ENCODE data around the gene AHCTF1.

The AHCTF1 gene

DNA sequence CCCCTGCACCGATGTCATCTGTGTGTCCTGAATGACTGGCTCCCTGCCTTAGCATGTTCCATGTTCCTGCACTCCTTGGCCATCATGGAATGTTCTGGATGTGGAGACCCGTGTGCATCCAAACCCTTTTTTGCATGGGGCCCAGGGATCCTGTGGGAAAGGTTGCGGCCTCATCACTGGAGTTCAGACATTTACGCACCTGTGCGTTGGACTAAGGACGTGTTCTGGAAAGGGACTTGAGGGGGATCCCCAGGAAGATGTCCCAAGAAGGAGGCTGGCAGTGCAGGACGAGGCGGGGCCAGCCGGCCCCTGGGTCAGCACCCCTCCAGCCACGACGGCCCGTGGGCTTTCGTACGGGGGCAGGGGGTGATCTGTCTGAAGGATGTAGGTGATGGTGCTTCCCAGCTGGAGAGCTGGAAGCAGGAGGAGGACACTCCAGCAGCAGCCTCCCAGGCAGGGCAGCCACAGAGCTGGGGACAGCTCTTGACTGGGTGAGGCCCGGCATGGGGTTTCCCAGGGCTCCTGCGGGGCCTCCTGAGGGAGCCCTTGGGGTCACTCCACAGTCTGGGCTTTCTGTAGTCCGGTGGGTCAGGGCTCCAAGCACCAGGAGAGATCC lies 140.3 kb downstream of the AHCTF1 start:
- Histone ChIP-seq H4K12ac (ENCODE audit: low read depth, low read length) (no peak overlapping the region), H3K27ac (ENCODE audit: low read depth, low read length) (no peak overlapping the region), H3K14ac (ENCODE audit: low read length) (no peak overlapping the region), H3K4me2 (ENCODE audit: low read length) (no peak overlapping the region), H2BK5ac (ENCODE audit: low read depth, low read length, poor library complexity) (no peak overlapping the region), H3K4me3 (ENCODE audit: low read depth, low read length) (no peak overlapping the region), H2BK120ac (ENCODE audit: insufficient read depth, low read length, poor library complexity) (no peak overlapping the region), H3K36me3 (ENCODE audit: control insufficient read depth in 1 of 2, insufficient read depth in 2 of 2, low read length in 2 of 2) (no peaks in the 10 kb centered on the region), H3K79me1 (ENCODE audit: low read length) (no peaks in the 10 kb centered on the region), H2AK5ac (ENCODE audit: low read length) (no peak overlapping the region), H3K9me3 (ENCODE audit: insufficient read depth, low read depth, low read length) (no peaks in the 10 kb centered on the region), H3K4ac (ENCODE audit: low read depth, low read length) (no peak overlapping the region), H3K18ac (ENCODE audit: low read length) (no peak overlapping the region), H2AFZ (ENCODE audit: insufficient read depth, low read length, poor library complexity) (no peak overlapping the region), H3K4me1 (ENCODE audit: control insufficient read depth in 1 of 2, insufficient read depth in 2 of 2, low read length in 2 of 2) (peaks cover 10% of the 10 kb centered on the region in 2 experiments), H3K23ac (ENCODE audit: low read length) (no peak overlapping the region), H4K8ac (ENCODE audit: low read depth, low read length) (no peak overlapping the region), H3K9ac (ENCODE audit: low read length) (no peak overlapping the region), H4K91ac (ENCODE audit: low read depth, low read length) (no peak overlapping the region), H3K27me3 (ENCODE audit: insufficient read depth, low read length) (no peaks in the 10 kb centered on the region), H2BK12ac (ENCODE audit: low read length) (no peak overlapping the region), H3K79me2 (ENCODE audit: control insufficient read depth, insufficient read depth, low read length, poor library complexity) (no peaks in the 10 kb centered on the region)
- no CpG with 5 or more reads among the region's 17 CpGs for WGBS (ENCODE audit: extremely low coverage, insufficient coverage, insufficient read length)
- no peak for DNase-seq

DNA sequence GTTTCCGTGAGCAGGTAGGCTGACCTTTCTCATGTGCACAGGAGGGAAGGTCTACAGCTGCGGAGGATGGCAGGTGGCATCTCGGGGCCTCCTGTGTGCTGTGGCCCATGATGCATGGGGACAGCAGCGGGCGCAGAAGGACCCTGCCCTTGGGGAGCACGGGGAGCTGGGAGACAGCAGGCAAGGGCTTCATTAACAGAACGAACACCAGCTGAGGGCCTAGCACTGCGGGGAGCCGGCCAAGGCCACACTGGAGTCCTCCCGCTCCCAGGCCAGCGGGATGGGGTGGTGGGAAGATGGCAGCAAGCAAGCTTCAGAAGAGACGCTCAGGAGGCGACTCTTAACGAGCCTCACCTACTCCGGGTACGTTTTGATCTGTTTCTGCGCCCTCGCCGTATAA lies 140.9 kb downstream of the AHCTF1 start:
- no peak overlapping the region for H3K27ac ChIP-seq (ENCODE audit: low read depth, low read length)
- no peak overlapping the region for H3K4me3 ChIP-seq (ENCODE audit: low read depth, low read length)
- H3K23ac ChIP-seq (ENCODE audit: low read length): no peak overlapping the region
- no peak overlapping the region for H4K12ac ChIP-seq (ENCODE audit: low read depth, low read length)
- no peak overlapping the region for H2AK5ac ChIP-seq (ENCODE audit: low read length)
- no peak overlapping the region for H3K9ac ChIP-seq (ENCODE audit: low read length)
- H2BK12ac ChIP-seq (ENCODE audit: low read length): no peak overlapping the region
- H2AFZ ChIP-seq (ENCODE audit: insufficient read depth, low read length, poor library complexity): no peak overlapping the region
- H3K18ac ChIP-seq (ENCODE audit: low read length): no peak overlapping the region
- H3K14ac ChIP-seq (ENCODE audit: low read length): no peak overlapping the region
- H3K36me3 ChIP-seq (ENCODE audit: control insufficient read depth in 1 of 2, insufficient read depth in 2 of 2, low read length in 2 of 2): no peaks in the 10 kb centered on the region
- no peak overlapping the region for H3K4me2 ChIP-seq (ENCODE audit: low read length)
- H2BK120ac ChIP-seq (ENCODE audit: insufficient read depth, low read length, poor library complexity): no peak overlapping the region
- no CpG with 5 or more reads among the region's 19 CpGs for WGBS (ENCODE audit: extremely low coverage, insufficient coverage, insufficient read length)
- no peak overlapping the region for H3K4ac ChIP-seq (ENCODE audit: low read depth, low read length)
- no peaks in the 10 kb centered on the region for H3K79me2 ChIP-seq (ENCODE audit: control insufficient read depth, insufficient read depth, low read length, poor library complexity)
- H3K27me3 ChIP-seq (ENCODE audit: insufficient read depth, low read length): no peaks in the 10 kb centered on the region
- H4K8ac ChIP-seq (ENCODE audit: low read depth, low read length): no peak overlapping the region
- H3K9me3 ChIP-seq (ENCODE audit: insufficient read depth, low read depth, low read length): no peaks in the 10 kb centered on the region
- DNase-seq: no peak
- no peak overlapping the region for H2BK5ac ChIP-seq (ENCODE audit: low read depth, low read length, poor library complexity)
- no peaks in the 10 kb centered on the region for H3K79me1 ChIP-seq (ENCODE audit: low read length)
- no peak overlapping the region for H4K91ac ChIP-seq (ENCODE audit: low read depth, low read length)
- peaks cover 10% of the 10 kb centered on the region in 2 experiments for H3K4me1 ChIP-seq (ENCODE audit: control insufficient read depth in 1 of 2, insufficient read depth in 2 of 2, low read length in 2 of 2)

DNA sequence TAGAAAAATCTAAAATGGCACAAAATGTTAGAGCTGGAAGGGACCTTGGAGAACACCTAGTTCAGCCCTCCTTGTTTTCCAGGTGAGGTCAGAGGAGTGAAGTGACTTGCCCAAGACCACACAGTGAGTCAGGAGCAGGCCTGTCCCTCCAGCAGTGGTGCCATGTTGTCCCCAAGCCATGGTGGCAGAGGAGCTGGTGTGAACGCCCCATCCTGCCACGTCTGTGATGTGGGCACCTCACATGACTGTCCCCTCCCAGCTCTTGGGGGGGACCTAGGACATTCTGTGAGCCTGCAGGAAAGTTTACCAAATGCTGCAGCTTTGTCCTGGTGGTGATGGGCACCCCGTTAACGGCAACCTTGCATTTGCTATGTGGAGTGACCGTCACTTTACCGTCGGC lies 141.4 kb downstream of the AHCTF1 start:
- H3K23ac ChIP-seq (ENCODE audit: low read length): no peak overlapping the region
- no peak overlapping the region for H4K91ac ChIP-seq (ENCODE audit: low read depth, low read length)
- H3K36me3 ChIP-seq (ENCODE audit: control insufficient read depth in 1 of 2, insufficient read depth in 2 of 2, low read length in 2 of 2): no peaks in the 10 kb centered on the region
- no CpG with 5 or more reads among the region's 7 CpGs for WGBS (ENCODE audit: extremely low coverage, insufficient coverage, insufficient read length)
- no peak overlapping the region for H3K18ac ChIP-seq (ENCODE audit: low read length)
- no peak overlapping the region for H3K4ac ChIP-seq (ENCODE audit: low read depth, low read length)
- H4K8ac ChIP-seq (ENCODE audit: low read depth, low read length): no peak overlapping the region
- H2AK5ac ChIP-seq (ENCODE audit: low read length): no peak overlapping the region
- DNase-seq: no peak
- H3K27ac ChIP-seq (ENCODE audit: low read depth, low read length): no peak overlapping the region
- H3K27me3 ChIP-seq (ENCODE audit: insufficient read depth, low read length): no peaks in the 10 kb centered on the region
- H2AFZ ChIP-seq (ENCODE audit: insufficient read depth, low read length, poor library complexity): no peak overlapping the region
- H3K14ac ChIP-seq (ENCODE audit: low read length): no peak overlapping the region
- no peak overlapping the region for H3K4me2 ChIP-seq (ENCODE audit: low read length)
- H3K4me1 ChIP-seq (ENCODE audit: control insufficient read depth in 1 of 2, insufficient read depth in 2 of 2, low read length in 2 of 2): peaks cover 10% of the 10 kb centered on the region in 2 experiments
- no peak overlapping the region for H4K12ac ChIP-seq (ENCODE audit: low read depth, low read length)
- H3K9ac ChIP-seq (ENCODE audit: low read length): no peak overlapping the region
- H3K4me3 ChIP-seq (ENCODE audit: low read depth, low read length): no peak overlapping the region
- H3K9me3 ChIP-seq (ENCODE audit: insufficient read depth, low read depth, low read length): peaks cover under 1% of the 10 kb centered on the region
- H3K79me1 ChIP-seq (ENCODE audit: low read length): no peaks in the 10 kb centered on the region
- no peak overlapping the region for H2BK12ac ChIP-seq (ENCODE audit: low read length)
- H2BK120ac ChIP-seq (ENCODE audit: insufficient read depth, low read length, poor library complexity): no peak overlapping the region
- H2BK5ac ChIP-seq (ENCODE audit: low read depth, low read length, poor library complexity): no peak overlapping the region
- no peaks in the 10 kb centered on the region for H3K79me2 ChIP-seq (ENCODE audit: control insufficient read depth, insufficient read depth, low read length, poor library complexity)

DNA sequence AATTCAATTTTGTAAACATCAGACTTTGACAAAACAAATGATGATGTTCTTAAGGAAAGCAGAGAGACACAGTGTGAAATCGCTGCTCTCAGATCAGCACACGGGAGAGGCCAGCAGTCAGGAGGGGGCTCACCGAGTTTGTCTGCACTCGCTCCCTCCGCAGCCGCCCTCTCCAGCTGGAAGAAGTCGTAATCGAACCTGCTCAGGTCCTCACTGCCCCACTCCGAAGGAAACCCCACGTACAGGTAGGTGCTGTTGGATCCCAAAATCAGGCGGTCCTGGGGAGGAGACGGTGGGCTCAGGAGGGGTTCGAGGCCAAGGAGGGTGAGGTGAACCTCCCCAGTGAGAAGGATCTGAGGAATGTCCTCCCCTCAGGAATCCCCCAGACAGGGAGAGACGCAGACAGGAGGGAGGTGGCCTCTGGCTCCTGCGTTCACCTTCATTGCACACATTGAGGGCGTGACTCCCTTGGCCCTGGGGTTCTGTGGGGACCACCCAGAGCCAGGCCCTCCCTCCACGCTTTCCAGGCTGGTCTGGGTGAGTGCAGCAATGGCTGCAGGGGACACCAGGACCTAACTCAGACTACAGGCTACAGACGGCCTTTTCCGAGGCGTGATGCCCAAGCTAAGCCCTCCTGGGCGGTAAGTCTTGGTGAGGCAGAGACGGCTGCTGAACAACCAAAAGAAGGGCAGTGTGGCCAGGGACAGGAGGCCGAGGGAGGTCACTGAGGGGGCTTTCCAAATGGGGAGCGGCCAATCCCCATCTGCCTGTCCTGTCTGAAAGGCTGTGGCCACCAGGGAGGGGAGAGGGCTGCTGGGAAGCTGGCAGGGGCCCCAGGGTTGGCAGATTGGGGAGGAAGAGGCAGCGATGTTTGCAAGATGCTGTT lies 142.1 kb downstream of the AHCTF1 start:
- whole genome bisulfite sequencing (ENCODE audit: extremely low coverage, insufficient coverage, insufficient read length): no CpG with 5 or more reads among the region's 25 CpGs
- no peaks in the 10 kb centered on the region for H3K79me1 ChIP-seq (ENCODE audit: low read length)
- no peak overlapping the region for H4K91ac ChIP-seq (ENCODE audit: low read depth, low read length)
- H3K9me3 ChIP-seq (ENCODE audit: insufficient read depth, low read depth, low read length): peaks cover 2% of the 10 kb centered on the region
- H2BK120ac ChIP-seq (ENCODE audit: insufficient read depth, low read length, poor library complexity): no peak overlapping the region
- H3K27ac ChIP-seq (ENCODE audit: low read depth, low read length): no peak overlapping the region
- H2AFZ ChIP-seq (ENCODE audit: insufficient read depth, low read length, poor library complexity): no peak overlapping the region
- no peak overlapping the region for H3K4me2 ChIP-seq (ENCODE audit: low read length)
- H2BK5ac ChIP-seq (ENCODE audit: low read depth, low read length, poor library complexity): no peak overlapping the region
- H3K18ac ChIP-seq (ENCODE audit: low read length): no peak overlapping the region
- H3K79me2 ChIP-seq (ENCODE audit: control insufficient read depth, insufficient read depth, low read length, poor library complexity): no peaks in the 10 kb centered on the region
- no peaks in the 10 kb centered on the region for H3K36me3 ChIP-seq (ENCODE audit: control insufficient read depth in 1 of 2, insufficient read depth in 2 of 2, low read length in 2 of 2)
- H2BK12ac ChIP-seq (ENCODE audit: low read length): no peak overlapping the region
- no peak overlapping the region for H3K4ac ChIP-seq (ENCODE audit: low read depth, low read length)
- no peak overlapping the region for H4K12ac ChIP-seq (ENCODE audit: low read depth, low read length)
- no peak overlapping the region for H2AK5ac ChIP-seq (ENCODE audit: low read length)
- no peak overlapping the region for H3K9ac ChIP-seq (ENCODE audit: low read length)
- H3K23ac ChIP-seq (ENCODE audit: low read length): no peak overlapping the region
- H3K4me3 ChIP-seq (ENCODE audit: low read depth, low read length): no peak overlapping the region
- H3K27me3 ChIP-seq (ENCODE audit: insufficient read depth, low read length): no peaks in the 10 kb centered on the region
- no peak for DNase-seq
- no peak overlapping the region for H4K8ac ChIP-seq (ENCODE audit: low read depth, low read length)
- no peak overlapping the region for H3K14ac ChIP-seq (ENCODE audit: low read length)
- peaks cover 8 to 10% of the 10 kb centered on the region in 2 experiments for H3K4me1 ChIP-seq (ENCODE audit: control insufficient read depth in 1 of 2, insufficient read depth in 2 of 2, low read length in 2 of 2)

All from trophoblast cell (in vitro differentiated cells and primary cell).